Lung (tissue), 12 donors: ENCODE data around the gene DHX57. TPM values are rescaled to one million over a fixed set of nuclear protein-coding genes. Genes with fewer than 3 reads are reported as not detected.

ENCODE experiments used
- ATAC-seq: fragments of 200-7000 bp; cut with Tn5 transposase; one replicate; pipeline ENCODE4 v1.9.1; 2020; ENCODE audit warnings: moderate number of reproducible peaks; ENCODE audit not compliant: insufficient read depth, low FRiP score
- DNase-seq, 3 donors: peaks; one replicate each; pipeline ENCODE4 v3.0.0-alpha.2; 2013 to 2017
- H3K27ac ChIP-seq, 2 donors: one replicate each; pipeline ENCODE4 v1.5.1; 2013; ENCODE audit warnings: mild to moderate bottlenecking in 2 of 2, moderate library complexity in 2 of 2, control low read depth in 1 of 2, inconsistent platforms in 1 of 2, low read depth in 1 of 2, low read length in 1 of 2
- H3K27me3 ChIP-seq, 3 donors: one replicate each; pipeline ENCODE4 v1.5.1; 2013; ENCODE audit warnings: low read length in 2 of 3; ENCODE audit not compliant: control insufficient read depth in 3 of 3, insufficient read depth in 3 of 3
- H3K36me3 ChIP-seq, 4 donors: one replicate each; pipeline ENCODE4 v1.5.1; 2013; ENCODE audit warnings: low read length in 4 of 4, mild to moderate bottlenecking in 1 of 4, moderate library complexity in 1 of 4; ENCODE audit not compliant: control insufficient read depth in 4 of 4, insufficient read depth in 4 of 4
- H3K4me1 ChIP-seq, 5 donors: one replicate each; pipeline ENCODE4 v1.5.1; 2013; ENCODE audit warnings: low read length in 5 of 5, mild to moderate bottlenecking in 2 of 5, moderate library complexity in 1 of 5; ENCODE audit not compliant: control insufficient read depth in 5 of 5, insufficient read depth in 5 of 5
- H3K4me3 ChIP-seq: one replicate; pipeline ENCODE4 v1.5.1; 2013; ENCODE audit warnings: mild to moderate bottlenecking, control low read depth, moderate library complexity
- H3K9ac ChIP-seq, 2 donors: one replicate each; pipeline ENCODE4 v1.5.1; 2013; ENCODE audit warnings: low read length in 2 of 2, control low read depth in 1 of 2; ENCODE audit not compliant: insufficient read depth in 1 of 2
- H3K9me3 ChIP-seq, 4 donors: one replicate each; pipeline ENCODE4 v1.5.1; 2013; ENCODE audit warnings: low read length in 3 of 4, mild to moderate bottlenecking in 1 of 4, moderate library complexity in 1 of 4; ENCODE audit not compliant: control insufficient read depth in 4 of 4, insufficient read depth in 3 of 4
- WGBS, 2 donors: extraction: QIAGEN DNeasy Blood & Tissue Kit; methylation state at CpG; one replicate each; pipeline ENCODE4 v1.1.7; 2013; 5-methylcytosine and 5-hydroxymethylcytosine counted together
- polyA plus RNA-seq, 2 donors: library from polyadenylated mRNA; stranded (reverse); fragments of 200-250 nt; gene quantifications; one replicate each; pipeline ENCODE4 v1.2.1, GENCODE V29; 2013
- total RNA-seq, 2 donors: library from RNA; depleted of rRNA in 1 of 2; stranded (reverse); fragments of >200 nt in 1 of 2; gene quantifications; one replicate each; pipeline ENCODE4 v1.2.1, GENCODE V29; 2014 to 2021
- TF ChIP-seq, protein P1 (sequence below): IDR thresholded peaks from 2 replicates; pipeline ENCODE4 v1.5.1; 2012; ENCODE audit warnings: mild to moderate bottlenecking; ENCODE audit errors: control extremely low read depth, extremely low read depth
- donor health status: control.
- donor health status: control.
- donor health status: Bipolar disorder and iron deficiency.
- donor health status: healthy.
- donor health status: DM: yes; HTN: yes; CAD: no.

Gene DHX57
- total and polyA plus RNA-seq, 4 donors = 6.2 to 33.6 (median 13.0) TPM

DNA sequence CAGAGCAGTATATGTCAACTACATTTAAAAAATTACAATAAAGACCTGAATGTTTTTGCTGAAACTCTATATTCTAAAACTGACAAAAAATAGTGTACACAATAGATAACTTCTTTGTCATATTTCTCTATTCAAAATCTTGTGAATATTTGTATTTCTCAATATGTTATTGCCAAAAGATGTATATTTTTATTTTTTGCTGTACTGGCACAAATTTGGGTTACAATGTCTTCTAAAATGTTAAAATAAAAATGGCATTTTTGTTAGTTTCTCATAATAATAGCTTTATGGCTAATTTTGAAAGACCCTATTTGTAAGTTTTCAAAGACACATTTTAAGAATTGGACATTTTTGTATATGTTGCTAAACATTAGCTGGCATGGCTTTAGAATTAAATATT lies 13.3 kb upstream of the DHX57 start:
- TF ChIP-seq, protein P1, sequence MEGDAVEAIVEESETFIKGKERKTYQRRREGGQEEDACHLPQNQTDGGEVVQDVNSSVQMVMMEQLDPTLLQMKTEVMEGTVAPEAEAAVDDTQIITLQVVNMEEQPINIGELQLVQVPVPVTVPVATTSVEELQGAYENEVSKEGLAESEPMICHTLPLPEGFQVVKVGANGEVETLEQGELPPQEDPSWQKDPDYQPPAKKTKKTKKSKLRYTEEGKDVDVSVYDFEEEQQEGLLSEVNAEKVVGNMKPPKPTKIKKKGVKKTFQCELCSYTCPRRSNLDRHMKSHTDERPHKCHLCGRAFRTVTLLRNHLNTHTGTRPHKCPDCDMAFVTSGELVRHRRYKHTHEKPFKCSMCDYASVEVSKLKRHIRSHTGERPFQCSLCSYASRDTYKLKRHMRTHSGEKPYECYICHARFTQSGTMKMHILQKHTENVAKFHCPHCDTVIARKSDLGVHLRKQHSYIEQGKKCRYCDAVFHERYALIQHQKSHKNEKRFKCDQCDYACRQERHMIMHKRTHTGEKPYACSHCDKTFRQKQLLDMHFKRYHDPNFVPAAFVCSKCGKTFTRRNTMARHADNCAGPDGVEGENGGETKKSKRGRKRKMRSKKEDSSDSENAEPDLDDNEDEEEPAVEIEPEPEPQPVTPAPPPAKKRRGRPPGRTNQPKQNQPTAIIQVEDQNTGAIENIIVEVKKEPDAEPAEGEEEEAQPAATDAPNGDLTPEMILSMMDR = no peak
- DNase-seq (no peak), ATAC-seq (no peak)
- no peaks in the 10 kb centered on the region for H3K27me3 ChIP-seq
- H3K9me3 ChIP-seq = no peaks in the 10 kb centered on the region
- no peak overlapping the region for H3K4me3 ChIP-seq
- H3K9ac ChIP-seq = no peak overlapping the region
- H3K4me1 ChIP-seq = no peaks in the 10 kb centered on the region
- H3K36me3 ChIP-seq = no peaks in the 10 kb centered on the region
- H3K27ac ChIP-seq = no peak overlapping the region

DNA sequence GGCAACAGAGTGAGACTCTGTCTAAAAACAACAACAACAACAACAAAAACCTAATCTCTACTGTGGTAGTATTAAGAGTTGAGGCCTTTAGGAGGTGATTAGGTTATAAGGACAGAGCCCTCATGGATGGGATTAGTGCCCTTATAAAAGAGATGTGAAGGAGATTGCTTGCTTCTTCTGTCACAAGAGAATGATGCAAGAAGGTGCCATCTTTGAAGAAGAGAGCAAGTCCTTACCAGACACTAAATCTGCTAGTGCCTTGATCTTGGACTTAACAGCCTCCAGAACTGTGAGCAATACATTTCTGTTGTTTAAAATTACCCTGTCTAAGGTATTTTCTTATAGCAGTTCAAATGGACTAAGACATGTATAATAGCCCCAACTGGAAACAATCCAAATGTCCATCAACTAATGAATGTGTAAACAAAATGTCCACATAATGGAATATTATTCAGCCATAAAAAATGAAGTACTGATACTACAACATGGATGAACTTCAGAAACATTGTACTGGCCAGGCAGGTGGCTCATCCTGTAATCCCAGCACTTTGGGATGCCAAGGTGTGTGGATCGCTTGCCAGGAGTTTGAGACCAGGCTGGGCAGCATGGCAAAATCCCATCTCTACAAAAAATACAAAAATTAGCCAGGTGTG lies 12.3 kb upstream of the DHX57 start:
- 98 to 100% methylated on average over 1 of the region's 1 CpG for WGBS, 2 donors
- DNase-seq = no peak
- ATAC-seq = no peak
- Histone ChIP-seq H3K27me3 (no peaks in the 10 kb centered on the region), H3K9me3 (no peaks in the 10 kb centered on the region), H3K4me1 (no peaks in the 10 kb centered on the region), H3K27ac (no peak overlapping the region), H3K9ac (no peak overlapping the region), H3K4me3 (no peak overlapping the region), H3K36me3 (no peaks in the 10 kb centered on the region)
- TF ChIP-seq, protein P1 = no peak

DNA sequence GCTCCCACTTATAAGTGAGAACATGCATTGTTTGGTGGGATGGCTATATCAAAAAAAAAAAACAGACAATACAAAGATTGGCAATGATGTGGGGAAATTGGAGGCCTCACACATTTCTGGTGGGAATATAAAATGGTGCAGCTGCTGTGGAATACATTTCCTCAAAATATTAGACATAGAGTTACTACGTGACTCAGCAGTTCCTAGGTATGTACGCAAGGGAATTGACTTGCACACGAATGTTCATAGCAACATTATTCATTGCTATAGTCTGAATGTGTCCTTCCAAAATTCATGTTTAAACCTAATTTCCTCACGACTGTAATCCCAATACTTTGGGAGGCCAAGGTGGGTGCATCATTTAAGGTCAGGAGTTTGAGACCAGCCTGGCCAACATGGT lies 11.6 kb upstream of the DHX57 start:
- Histone ChIP-seq H3K27me3 (no peaks in the 10 kb centered on the region), H3K4me3 (no peak overlapping the region), H3K27ac (no peak overlapping the region), H3K9ac (no peak overlapping the region), H3K4me1 (no peaks in the 10 kb centered on the region), H3K9me3 (no peaks in the 10 kb centered on the region), H3K36me3 (peaks cover 0 to 4% (median 0%) of the 10 kb centered on the region in 4 donors)
- TF ChIP-seq, protein P1 = no peak
- DNase-seq = no peak
- 63 to 81% methylated on average over 4 of the region's 4 CpGs for WGBS, 2 donors
- no peak for ATAC-seq

DNA sequence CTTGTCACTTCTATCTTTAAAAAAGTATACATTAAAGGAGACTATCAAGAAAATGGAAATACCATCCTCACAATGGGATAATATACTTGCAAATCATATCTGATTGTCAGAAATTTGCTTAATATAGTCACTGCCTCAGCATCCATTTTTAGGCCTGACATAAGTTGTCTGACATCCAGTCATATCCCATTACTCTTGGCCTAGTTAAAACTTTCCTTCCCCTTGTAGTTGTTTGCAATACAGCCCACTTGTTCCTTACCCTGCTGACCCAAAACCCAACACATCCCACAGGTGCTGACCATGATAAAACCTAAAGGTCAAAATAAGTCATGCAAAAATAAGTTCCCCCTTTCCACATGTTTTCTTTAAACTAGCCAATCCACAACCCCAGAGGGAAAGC lies 10.3 kb upstream of the DHX57 start:
- Histone ChIP-seq H3K9ac (no peak overlapping the region), H3K36me3 (peaks cover 0 to 7% (median 0%) of the 10 kb centered on the region in 4 donors), H3K27ac (no peak overlapping the region), H3K4me1 (no peaks in the 10 kb centered on the region), H3K4me3 (no peak overlapping the region), H3K27me3 (no peaks in the 10 kb centered on the region), H3K9me3 (no peaks in the 10 kb centered on the region)
- ATAC-seq = no peak
- no peak for DNase-seq
- TF ChIP-seq, protein P1 = no peak
